PFSK-1 (cell line): Measurements from ENCODE around the gene OCIAD2.

ENCODE experiments used
- FOXP2 ChIP-seq: optimal IDR thresholded peaks from 2 replicates; pipeline ENCODE3; 2011; ENCODE audit warnings: borderline replicate concordance, control low read depth, inconsistent platforms; ENCODE audit not compliant: insufficient read depth; ENCODE audit errors: extremely low read length, extremely low read depth
- POLR2AphosphoS5 ChIP-seq: IDR thresholded peaks from 2 replicates; pipeline ENCODE4 v1.6.1; 2012; ENCODE audit warnings: low read depth, mild to moderate bottlenecking, control low read depth, low read length, moderate library complexity
- SIN3A ChIP-seq: IDR thresholded peaks from 2 replicates; pipeline ENCODE4 v1.6.1; 2012; ENCODE audit warnings: mild to moderate bottlenecking, low read length, moderate library complexity, borderline replicate concordance; ENCODE audit not compliant: insufficient read depth
- TAF1 ChIP-seq: IDR thresholded peaks from 2 replicates; pipeline ENCODE4 v1.6.1; 2012; ENCODE audit warnings: low read length, control low read depth, borderline replicate concordance; ENCODE audit not compliant: insufficient read depth
- TF ChIP-seq, protein P1 (sequence below), 2 experiments: IDR thresholded peaks; 2 replicates each; pipeline versions ENCODE4 v1.6.1 to v1.8.0; 2011 to 2012; ENCODE audit warnings: low read depth in 2 of 2, low read length in 2 of 2, control low read depth in 1 of 2, inconsistent platforms in 1 of 2, mild to moderate bottlenecking in 1 of 2, moderate library complexity in 1 of 2; ENCODE audit not compliant: insufficient read depth in 1 of 2

OCIAD2 gene

GRCh38 chr4:48909697-48910096 lies 3.1 kb upstream of the OCIAD2 start:
- TF ChIP-seq, protein P1, sequence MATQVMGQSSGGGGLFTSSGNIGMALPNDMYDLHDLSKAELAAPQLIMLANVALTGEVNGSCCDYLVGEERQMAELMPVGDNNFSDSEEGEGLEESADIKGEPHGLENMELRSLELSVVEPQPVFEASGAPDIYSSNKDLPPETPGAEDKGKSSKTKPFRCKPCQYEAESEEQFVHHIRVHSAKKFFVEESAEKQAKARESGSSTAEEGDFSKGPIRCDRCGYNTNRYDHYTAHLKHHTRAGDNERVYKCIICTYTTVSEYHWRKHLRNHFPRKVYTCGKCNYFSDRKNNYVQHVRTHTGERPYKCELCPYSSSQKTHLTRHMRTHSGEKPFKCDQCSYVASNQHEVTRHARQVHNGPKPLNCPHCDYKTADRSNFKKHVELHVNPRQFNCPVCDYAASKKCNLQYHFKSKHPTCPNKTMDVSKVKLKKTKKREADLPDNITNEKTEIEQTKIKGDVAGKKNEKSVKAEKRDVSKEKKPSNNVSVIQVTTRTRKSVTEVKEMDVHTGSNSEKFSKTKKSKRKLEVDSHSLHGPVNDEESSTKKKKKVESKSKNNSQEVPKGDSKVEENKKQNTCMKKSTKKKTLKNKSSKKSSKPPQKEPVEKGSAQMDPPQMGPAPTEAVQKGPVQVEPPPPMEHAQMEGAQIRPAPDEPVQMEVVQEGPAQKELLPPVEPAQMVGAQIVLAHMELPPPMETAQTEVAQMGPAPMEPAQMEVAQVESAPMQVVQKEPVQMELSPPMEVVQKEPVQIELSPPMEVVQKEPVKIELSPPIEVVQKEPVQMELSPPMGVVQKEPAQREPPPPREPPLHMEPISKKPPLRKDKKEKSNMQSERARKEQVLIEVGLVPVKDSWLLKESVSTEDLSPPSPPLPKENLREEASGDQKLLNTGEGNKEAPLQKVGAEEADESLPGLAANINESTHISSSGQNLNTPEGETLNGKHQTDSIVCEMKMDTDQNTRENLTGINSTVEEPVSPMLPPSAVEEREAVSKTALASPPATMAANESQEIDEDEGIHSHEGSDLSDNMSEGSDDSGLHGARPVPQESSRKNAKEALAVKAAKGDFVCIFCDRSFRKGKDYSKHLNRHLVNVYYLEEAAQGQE (IDR thresholded peaks at IDR 0.05; ENCODE audit: insufficient read depth in 1 of 2, low read depth in 2 of 2, low read length in 2 of 2) = no peak
- no peak for TF ChIP-seq POLR2AphosphoS5
- TF ChIP-seq FOXP2 = no peak
- TF ChIP-seq SIN3A = no peak
- no peak for TF ChIP-seq TAF1

DNA sequence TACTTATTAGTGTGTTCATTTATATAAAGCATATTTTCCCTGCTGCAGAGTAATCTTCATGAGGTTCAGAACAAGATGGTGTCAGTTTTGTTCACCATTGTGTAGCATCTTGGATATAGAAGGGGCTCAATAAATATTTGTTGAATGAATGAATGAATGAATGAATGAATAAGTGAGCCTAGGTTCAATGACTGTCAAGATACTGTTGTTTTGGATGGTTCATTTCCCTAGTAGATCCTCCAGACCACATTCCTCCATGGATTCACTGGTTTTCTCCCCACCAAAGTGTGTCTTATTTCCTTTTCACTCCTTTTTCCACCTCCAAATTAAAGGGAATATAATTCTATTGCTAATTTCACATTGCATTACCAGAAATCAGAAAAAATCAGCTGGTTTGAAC lies 2.1 kb upstream of the OCIAD2 start:
- no peak for TF ChIP-seq POLR2AphosphoS5
- TF ChIP-seq SIN3A = no peak
- TF ChIP-seq, protein P1 (IDR thresholded peaks at IDR 0.05; ENCODE audit: insufficient read depth in 1 of 2, low read depth in 2 of 2, low read length in 2 of 2) = no peak
- no peak for TF ChIP-seq FOXP2
- no peak for TF ChIP-seq TAF1

- TF ChIP-seq, protein P1 (IDR thresholded peaks at IDR 0.05; ENCODE audit: insufficient read depth in 1 of 2, low read depth in 2 of 2, low read length in 2 of 2) = no peak
- TF ChIP-seq TAF1 (no peak), FOXP2 (no peak), SIN3A (no peak), POLR2AphosphoS5 (no peak)
Measured at GRCh38 chr4:48907706-48908477, 1.3 kb upstream of the OCIAD2 start.

DNA sequence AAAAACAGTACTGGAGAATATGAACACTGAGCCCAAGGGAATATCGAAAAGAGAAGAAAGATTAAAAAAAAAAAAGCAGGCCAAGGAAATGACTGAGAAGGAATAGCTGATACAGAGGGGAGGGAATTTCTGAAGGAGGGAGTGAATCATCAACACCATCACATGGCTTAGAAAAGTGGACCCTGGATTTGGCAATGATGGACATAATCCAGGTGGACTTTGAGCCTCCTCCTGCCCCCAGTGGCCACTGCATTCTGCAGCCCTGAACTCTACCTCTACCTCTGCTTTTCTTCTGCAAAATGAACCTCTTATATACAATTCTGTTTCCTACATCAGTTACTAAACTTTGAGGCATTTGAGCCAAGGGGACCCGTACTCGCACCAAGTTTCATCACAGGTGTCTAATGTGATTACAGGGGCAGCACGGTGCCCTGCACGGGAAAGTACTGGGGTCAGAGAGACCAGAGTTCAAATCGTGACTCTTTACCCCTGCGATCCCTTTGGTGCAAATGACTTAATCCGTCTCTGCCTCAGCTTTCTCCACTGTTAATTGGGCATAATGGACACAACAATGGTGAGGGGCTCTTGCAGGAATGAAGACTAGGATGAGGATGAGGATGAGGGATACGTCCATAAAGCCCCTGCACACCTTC lies 1.1 kb downstream of the OCIAD2 start:
- TF ChIP-seq, protein P1 (IDR thresholded peaks at IDR 0.05; ENCODE audit: insufficient read depth in 1 of 2, low read depth in 2 of 2, low read length in 2 of 2) = no peak
- no peak for TF ChIP-seq SIN3A
- no peak for TF ChIP-seq TAF1
- no peak for TF ChIP-seq FOXP2
- TF ChIP-seq POLR2AphosphoS5 = no peak
